Measurements from ENCODE around the gene TP53RK. TPM values are rescaled to one million over a fixed set of nuclear protein-coding genes. Genes with fewer than 3 reads are reported as not detected.

Gene TP53RK
- total RNA-seq, 1 donor from 2014 or later, result 13.3 TPM

DNA sequence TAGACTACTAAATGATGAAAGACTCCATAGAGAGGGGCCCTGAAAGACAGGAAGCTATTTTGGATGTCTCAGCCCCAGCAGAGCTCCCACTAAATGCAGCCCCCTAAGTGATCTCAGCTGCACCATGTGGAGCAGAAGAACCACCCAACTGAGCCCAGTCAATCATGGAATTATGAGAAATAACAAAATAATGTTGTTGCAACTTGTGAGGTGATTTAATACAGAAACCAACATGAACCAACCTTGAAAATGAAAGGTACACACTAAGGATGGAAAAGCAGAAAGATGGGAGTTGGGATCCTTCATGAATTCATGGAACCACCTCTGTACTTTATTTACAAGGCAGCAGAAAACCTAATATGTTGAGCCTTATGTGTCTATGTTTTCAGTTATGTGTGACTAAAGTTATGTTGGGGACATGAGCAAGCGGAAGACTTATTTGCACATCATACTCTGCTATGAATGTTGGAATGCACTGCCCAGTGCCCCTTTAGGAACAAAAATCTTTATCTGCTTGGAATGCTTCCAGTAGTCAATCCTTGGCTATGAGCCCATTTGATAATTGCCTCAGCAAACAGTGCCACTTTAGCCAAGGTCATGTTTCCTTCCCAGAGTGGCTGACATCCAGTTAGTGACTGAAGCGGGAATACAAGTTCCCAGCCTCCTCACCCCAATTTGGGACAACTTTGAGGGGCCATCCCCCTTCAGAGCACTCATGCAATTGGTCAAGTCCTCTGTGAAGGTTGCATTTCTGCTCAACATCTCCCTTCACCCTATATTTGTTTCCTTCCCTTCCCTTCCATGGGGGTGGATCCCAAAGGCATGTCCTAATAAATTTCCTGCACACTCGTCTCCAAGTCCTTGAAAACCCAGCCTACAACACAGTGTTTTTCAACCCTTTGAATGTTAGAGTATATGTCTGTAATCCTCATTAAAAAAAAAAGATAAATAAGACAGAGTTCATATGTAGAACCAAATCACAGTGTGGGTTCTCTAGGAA, 18.4 kb downstream of the TP53RK start:
- no peak overlapping the region for H3K27ac ChIP-seq
- no peaks in the 10 kb centered on the region for H3K36me3 ChIP-seq
- ATAC-seq (no peak), DNase-seq (no peak)
- TF ChIP-seq, protein P1, sequence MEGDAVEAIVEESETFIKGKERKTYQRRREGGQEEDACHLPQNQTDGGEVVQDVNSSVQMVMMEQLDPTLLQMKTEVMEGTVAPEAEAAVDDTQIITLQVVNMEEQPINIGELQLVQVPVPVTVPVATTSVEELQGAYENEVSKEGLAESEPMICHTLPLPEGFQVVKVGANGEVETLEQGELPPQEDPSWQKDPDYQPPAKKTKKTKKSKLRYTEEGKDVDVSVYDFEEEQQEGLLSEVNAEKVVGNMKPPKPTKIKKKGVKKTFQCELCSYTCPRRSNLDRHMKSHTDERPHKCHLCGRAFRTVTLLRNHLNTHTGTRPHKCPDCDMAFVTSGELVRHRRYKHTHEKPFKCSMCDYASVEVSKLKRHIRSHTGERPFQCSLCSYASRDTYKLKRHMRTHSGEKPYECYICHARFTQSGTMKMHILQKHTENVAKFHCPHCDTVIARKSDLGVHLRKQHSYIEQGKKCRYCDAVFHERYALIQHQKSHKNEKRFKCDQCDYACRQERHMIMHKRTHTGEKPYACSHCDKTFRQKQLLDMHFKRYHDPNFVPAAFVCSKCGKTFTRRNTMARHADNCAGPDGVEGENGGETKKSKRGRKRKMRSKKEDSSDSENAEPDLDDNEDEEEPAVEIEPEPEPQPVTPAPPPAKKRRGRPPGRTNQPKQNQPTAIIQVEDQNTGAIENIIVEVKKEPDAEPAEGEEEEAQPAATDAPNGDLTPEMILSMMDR (IDR thresholded peaks at IDR 0.05), result no peak
- intact Hi-C loops (cut with DNase I), result no loop called here
- no peaks in the 10 kb centered on the region for H3K4me1 ChIP-seq
- no peak overlapping the region for H3K4me3 ChIP-seq
- no peaks in the 10 kb centered on the region for H3K27me3 ChIP-seq
- no peaks in the 10 kb centered on the region for H3K9me3 ChIP-seq

DNA sequence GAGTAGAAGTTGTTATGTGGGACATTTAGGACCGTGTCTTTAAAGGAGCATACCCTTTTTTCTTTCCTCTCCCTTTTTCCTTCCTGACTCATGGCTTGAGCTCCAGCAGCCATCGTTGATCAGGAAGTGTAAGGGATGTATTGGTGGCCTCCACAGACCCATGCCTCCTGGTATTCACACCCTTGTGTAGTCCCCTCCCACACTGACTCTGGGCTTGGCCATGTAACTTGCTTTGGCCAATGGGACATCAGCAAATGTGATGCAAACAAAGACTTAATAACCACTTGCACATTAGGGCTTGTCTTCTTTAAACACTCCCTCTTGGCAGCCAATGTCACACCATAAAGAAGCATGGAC, 19.0 kb downstream of the TP53RK start:
- TF ChIP-seq, protein P1 (IDR thresholded peaks at IDR 0.05), result no peak

DNA sequence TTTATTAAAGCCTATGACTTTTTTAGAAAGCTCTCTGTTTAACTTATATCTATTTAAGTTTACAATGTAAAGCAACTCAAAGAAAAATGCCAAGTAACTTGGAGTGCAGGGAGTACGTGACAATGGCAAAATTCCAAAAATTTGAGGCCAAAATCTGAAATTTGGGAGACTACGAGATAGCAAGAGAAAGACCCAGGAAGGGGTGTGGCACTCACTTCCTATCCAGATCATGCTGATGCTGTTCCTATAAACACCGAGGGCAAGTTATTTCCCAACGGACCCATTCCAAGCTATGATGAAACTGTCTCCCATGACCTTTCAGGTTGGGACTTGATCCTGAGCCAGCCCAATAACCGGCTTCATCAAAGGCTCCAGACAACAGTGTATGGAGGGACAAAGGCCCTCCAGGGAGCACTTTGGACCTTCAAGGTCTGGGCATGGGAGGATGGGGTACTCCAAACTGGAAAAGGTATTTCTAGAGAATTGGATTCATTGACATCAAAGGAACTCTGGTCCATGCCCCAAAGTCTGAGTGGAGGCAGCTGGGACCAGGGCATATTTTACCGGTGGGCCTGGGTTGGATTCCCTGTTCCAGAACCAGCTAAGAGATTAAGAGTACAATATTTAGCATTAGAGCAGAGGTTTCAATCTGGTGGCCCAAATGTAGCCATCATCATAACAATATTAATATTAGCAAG, 22.3 kb downstream of the TP53RK start:
- Histone ChIP-seq H3K4me1 (no peaks in the 10 kb centered on the region), H3K9me3 (no peaks in the 10 kb centered on the region), H3K36me3 (no peaks in the 10 kb centered on the region), H3K4me3 (no peak overlapping the region), H3K27me3 (no peaks in the 10 kb centered on the region), H3K27ac (no peak overlapping the region)
- intact Hi-C loops (cut with DNase I), result no loop called here
- DNase-seq, result no peak
- no peak for ATAC-seq
- TF ChIP-seq, protein P1 (IDR thresholded peaks at IDR 0.05), result no peak

More for the DNA sequence above, 19.0 kb downstream of the TP53RK start:
- Histone ChIP-seq H3K9me3 (no peaks in the 10 kb centered on the region), H3K27ac (no peak overlapping the region), H3K4me3 (no peak overlapping the region), H3K27me3 (no peaks in the 10 kb centered on the region), H3K4me1 (no peaks in the 10 kb centered on the region), H3K36me3 (no peaks in the 10 kb centered on the region)
- ATAC-seq, result no peak
- no peak for DNase-seq
- intact Hi-C loops (cut with DNase I), result no loop called here

DNA sequence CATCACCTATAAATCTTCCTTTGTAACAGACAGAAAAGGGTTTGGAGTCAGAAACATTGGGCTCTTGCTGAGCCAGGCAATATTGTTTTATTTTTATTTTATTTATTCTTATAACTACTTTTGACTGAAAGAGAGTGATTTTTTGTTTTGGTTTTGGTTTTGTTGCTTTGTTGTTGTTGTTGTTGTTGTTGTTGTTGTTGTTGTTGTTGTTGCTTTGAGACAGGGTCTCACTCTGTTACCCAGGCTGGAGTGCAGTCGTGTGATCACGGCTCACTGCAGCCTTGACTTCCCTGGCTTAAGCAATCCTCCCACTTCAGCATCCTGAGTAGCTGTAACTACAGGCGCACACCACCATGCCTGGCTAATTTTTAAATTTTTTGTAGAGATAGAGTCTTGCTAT, 22.9 kb downstream of the TP53RK start:
- H3K9me3 ChIP-seq, result no peaks in the 10 kb centered on the region

DNA sequence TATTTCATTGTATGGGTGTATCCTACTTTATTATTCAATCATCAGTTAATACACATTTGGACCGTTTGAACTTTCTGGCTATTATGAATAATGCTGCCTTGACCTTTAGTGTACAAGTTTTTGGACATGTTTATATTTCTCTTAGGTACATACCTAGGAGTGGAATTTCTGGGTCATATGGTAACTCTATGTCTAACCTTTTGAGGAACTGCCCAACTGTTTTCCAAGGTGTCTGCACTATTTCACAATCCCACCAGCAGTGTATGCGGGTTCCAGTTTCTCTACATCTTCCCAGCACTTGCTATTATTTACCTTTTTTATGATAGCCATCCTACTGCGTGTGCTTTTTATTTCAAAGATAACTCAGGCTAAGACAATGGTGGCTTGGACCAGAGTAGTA, 23.6 kb downstream of the TP53RK start:
- DNase-seq (no peak), ATAC-seq (no peak)
- Histone ChIP-seq H3K4me1 (no peaks in the 10 kb centered on the region), H3K27me3 (no peaks in the 10 kb centered on the region), H3K9me3 (no peaks in the 10 kb centered on the region), H3K36me3 (no peaks in the 10 kb centered on the region), H3K4me3 (no peak overlapping the region), H3K27ac (no peak overlapping the region)
- TF ChIP-seq, protein P1 (IDR thresholded peaks at IDR 0.05), result no peak
- intact Hi-C loops (cut with DNase I), result no loop called here

More for the DNA sequence above, 22.9 kb downstream of the TP53RK start:
- H3K27me3 ChIP-seq, result no peaks in the 10 kb centered on the region
- TF ChIP-seq, protein P1 (IDR thresholded peaks at IDR 0.05), result no peak
- H3K36me3 ChIP-seq, result no peaks in the 10 kb centered on the region
- DNase-seq (no peak), ATAC-seq (no peak)
- H3K27ac ChIP-seq, result no peak overlapping the region
- intact Hi-C loops (cut with DNase I), result no loop called here
- H3K4me1 ChIP-seq, result no peaks in the 10 kb centered on the region
- H3K4me3 ChIP-seq, result no peak overlapping the region
